Subcutaneous adipose tissue (tissue), 4 donors: ENCODE measurements around the gene MDFIC. TPM values are rescaled to one million over a fixed set of nuclear protein-coding genes. Genes with fewer than 3 reads are reported as not detected.

Experiments
- CTCF ChIP-seq: fragments of 450-650 bp; IDR thresholded peaks from one replicate; pipeline ENCODE4 v1.5.1; 2016; ENCODE audit warnings: low read depth, mild to moderate bottlenecking, control low read depth, antibody characterized with exemption, moderate library complexity
- total RNA-seq, 4 donors: library from RNA; depleted of rRNA; stranded (reverse); fragments of >200 nt; gene quantifications; one replicate each; pipeline ENCODE4 v1.1.0, GENCODE V29; 2016

The MDFIC gene
- total RNA-seq, 4 donors from 2014 or later: 104 to 132 (median 123) TPM

GRCh38 chr7:114979388-114979787 is 57.5 kb downstream of the MDFIC start:
- no peak for TF ChIP-seq CTCF

GRCh38 chr7:114979803-114980507 is 58.1 kb downstream of the MDFIC start:
- no peak for TF ChIP-seq CTCF

- TF ChIP-seq CTCF: no peak
These were observed 59.4 kb downstream of the MDFIC start for GRCh38 chr7:114981323-114981722.

- TF ChIP-seq CTCF: no peak
These were observed 63.3 kb downstream of the MDFIC start for GRCh38 chr7:114985116-114985715.

GRCh38 chr7:114986190-114987180 is 64.6 kb downstream of the MDFIC start:
- no peak for TF ChIP-seq CTCF

- no peak for TF ChIP-seq CTCF
These were observed 66.1 kb downstream of the MDFIC start for GRCh38 chr7:114988026-114988425.

- no peak for TF ChIP-seq CTCF
These were observed 67.0 kb downstream of the MDFIC start for GRCh38 chr7:114988755-114989375.
